Daoy (cell line): Measurements from ENCODE around the gene STX5. TPM values are rescaled to one million over a fixed set of nuclear protein-coding genes. Genes with fewer than 3 reads are reported as not detected.
"Not testable (repeated sequence)": the region's sequence is repeated elsewhere in the genome, so short reads cannot be mapped to it uniquely, and the experiment has no call there.

Experiments
- DNase-seq: peaks from one replicate; pipeline ENCODE4 v3.0.0-alpha.2; 2015; ENCODE audit warnings: low read depth
- total RNA-seq: library from RNA; depleted of rRNA; stranded (reverse); fragments of >200 nt; shearing (Covaris generic); gene quantifications from 2 replicates; pipeline ENCODE4 v1.2.3, GENCODE V29; 2014

Gene STX5
- total RNA-seq, 1 experiment from 2014 or later: 28.2 TPM

DNA sequence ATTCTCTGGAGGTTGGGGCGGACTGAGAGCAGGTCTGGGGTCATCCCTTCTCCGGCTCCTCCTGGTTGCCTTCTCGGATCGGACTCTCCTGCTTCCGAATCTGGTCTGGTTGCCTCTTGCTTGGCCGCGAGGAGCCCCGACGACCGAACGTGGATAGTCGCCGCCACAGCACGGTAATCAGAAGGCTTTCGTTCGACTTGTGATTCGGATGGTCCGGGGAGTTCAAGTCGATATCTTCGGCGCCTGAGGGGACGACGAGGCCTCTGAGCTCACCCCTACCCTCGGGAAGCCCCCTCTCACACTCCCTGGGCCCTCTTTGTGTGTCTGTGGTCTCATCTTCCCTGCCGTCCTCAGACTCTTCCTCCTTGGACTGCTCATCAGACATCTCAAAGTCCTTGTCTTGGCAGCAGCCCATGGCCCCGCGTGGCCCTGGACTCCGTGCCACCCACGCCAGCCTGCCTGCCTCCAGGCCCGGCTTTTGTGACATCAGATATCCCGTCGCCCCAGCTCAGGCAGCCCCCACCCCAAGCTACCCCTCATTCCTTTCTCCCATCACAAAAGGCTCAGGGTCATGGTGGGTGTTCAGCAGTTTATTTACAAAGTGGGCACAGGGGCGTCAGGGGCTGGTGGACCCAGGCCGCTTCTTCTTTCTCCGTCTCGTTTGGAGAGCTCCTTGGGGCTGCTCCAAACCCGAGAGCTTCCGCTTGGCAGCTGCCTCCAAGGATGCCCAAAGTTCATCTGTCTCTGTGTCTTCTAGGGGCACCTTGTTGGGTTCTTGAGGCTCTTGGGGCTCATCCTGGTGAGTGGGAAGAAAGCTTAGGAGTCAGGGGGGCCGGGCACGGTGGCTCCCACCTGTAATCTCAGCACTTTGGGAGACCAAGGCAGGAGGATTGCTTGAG lies 734 bp upstream of the STX5 start, which contains the start of gene TEX54:
Gene TEX54 (minus strand): TSS at position 506 of the 899 bp plus-strand sequence.
- DNase-seq: no peak

DNA sequence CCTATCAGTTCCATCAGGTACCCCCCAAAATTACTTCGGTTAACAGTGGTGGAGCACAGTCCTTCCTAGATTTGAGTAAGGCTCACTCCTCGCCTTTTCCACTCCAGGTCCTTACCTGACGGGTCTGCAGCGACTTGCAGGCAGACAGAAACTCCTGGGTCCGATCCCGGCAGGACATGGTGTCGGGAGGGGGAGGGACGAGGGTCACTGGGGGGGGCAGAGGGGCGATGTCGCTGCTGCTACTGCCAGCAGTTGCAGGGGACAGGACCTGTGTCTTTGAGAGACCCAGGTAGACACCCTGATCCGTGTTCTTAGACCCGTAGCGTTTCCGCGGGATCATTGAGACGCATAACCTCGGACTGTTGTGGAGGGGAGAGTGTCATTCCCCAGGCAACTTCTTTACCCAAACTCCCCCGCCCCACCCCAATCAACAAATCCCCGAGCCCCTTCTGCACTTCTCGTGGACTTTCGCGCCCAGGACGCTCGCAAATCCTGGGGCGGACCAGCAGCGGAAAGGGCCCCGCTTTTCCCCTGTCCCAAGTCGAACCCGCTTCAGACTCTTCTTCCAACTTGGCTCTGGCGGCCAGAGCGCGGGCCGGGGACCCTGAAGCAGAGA lies 839 bp downstream of the STX5 start:
- no peak for DNase-seq

DNA sequence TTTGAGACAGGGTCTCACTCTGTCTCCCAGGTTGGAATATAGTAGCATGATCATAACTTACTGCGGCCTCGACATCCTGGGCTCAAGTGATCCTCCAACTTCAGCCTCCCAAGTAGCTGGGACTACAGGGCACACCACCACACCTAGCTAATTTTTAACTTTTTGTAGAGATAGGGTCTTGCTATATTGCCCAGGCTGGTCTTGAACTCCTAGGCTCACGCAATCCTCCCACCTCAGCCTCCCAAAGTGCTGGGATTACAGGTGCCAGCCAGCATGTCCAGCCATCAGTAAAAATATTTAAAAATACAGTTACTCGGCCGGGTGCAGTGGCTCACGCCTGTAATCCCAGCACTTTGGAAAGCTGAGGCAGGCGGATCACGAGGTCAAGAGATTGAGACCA lies 3.7 kb downstream of the STX5 start:
- DNase-seq: not testable (repeated sequence)

DNA sequence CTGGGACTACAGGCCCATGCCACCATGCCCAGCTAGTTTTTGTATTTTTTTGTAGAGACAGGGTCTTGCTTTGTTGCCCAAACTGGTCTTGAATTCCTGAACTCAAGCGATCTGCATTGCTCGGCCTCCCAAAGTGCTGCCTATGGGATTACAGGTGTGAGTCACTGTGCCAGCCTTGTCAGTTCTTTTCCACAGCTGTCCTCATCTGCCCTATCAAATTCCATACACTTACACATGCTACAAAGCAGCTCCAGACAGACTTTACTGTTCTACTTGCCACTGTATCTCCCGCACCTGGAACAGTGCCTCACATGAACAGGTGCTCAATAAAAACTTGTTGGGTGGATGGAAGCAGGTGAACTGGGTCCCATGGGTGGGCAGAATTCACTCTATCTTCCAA lies 8.2 kb downstream of the STX5 start:
- no peak for DNase-seq

DNA sequence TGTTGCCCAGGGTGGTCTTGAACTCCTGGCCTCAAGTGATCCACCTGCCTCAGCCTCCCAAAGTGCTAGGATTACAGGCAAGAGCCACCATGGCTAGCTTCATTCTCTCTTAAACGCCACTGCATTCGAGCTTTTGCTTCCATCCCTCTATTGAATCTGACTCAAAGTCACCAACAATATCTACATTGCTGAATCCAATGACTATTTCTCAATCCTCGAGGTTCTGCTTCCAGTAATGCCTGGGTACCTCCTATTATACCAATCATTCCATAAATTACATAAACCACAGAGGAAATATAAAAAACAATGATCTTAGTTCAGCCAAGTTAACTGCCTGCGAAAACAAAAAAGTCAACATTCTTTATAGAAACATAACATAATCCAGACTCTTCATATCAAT lies 14.7 kb downstream of the STX5 start:
- no peak for DNase-seq

DNA sequence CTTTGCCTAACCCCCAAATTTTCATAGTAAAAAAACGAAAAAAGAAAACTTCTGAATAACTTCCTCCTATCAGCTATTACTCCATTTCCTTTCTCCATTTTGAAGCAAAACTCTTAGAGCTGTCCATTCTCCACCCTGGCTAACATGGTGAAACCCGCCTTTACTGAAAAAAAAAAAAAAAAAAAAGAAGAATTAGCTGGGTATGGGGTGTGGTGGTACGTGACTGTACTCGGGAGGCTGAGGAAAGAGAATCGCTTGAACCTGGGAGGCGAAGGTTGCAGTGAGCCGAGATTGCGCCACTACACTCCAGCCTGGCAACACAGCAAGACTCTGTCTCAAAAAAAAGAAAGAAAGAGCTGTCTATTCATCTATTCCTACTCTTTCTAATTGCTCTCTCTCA lies 15.3 kb downstream of the STX5 start:
- no peak for DNase-seq

DNA sequence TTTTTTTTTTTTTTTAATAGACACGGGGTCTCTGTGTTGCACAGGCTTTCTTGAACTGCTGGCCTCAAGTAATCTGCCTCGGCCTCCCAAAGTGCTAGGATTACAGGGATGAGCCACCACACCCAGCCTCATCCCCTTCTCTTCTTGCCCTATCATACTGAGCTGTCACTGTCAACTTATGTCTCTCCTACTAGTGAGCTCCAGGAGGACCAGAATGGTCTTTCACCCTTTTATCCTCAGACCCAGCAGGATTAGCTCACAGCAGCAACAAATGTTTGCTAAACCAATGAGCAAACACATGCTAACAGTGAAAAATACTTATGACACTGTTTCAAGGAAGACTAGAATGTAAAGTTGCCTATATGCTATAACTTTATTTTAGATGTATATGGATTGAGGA lies 20.2 kb downstream of the STX5 start:
- DNase-seq: no peak

DNA sequence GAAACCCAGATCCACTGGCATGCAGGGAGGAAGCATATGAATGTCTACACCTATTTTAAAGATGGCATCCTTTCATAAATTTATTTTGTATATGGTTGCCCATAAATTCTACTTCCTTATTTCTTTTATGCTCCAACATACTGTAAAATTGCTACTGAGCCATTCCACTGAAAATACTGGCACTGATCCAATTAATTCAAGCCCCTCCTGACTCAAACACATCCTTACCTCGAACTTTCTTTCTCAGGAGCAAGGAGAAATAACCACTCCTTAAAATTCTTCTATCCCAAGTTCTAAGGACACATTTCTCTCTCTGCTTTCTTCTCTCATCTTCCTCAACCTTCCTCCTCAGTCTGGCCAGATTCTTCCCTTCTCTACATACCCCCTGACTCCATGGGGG lies 21.1 kb downstream of the STX5 start:
- no peak for DNase-seq

DNA sequence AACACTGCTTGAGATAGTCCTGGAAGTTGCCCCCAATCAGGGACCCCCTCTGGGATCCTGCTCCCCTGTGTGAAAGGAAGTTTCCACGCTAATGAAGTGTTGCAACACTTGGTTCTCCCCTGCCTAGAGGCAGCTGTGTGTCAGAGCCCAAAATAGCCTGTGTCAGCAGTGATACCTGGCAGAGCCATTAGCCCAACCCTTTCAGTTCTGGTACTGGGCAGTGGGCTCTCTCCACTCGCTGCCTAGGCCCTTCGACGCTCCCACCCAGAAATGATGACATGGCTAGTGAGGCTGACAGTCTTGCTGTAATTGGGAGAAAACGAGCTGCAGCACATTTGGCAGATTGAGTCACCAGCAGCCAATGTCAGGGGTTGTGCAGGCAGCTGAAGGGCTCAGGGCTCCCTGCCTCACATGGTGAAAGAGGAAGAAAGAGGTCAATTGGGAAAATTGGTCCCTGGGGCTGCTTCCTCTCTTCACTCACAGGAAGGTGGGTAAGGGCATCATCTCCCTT lies 25.2 kb downstream of the STX5 start:
- DNase-seq: no peak

DNA sequence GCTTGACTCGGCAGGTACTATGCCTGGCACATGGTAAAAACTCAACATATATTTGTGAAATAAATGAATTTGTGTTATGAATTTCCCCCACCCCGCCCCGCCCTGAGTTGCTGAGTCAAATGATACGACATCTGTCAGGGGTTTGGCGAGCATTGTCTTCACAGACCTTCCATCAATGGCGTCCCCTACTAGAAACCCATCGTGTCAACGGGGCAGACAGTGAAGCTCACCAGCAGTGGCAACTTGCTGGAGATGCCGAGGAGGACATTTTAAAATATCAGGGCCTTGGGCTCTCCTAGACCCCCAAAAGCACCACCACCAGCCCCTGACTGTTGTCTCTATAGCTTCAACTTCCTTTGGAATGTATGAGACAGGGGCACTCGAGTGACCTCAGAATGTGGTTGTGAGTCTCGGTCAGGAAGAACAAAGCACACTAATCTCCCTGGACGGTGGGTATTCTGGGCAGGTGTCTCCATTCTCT lies 25.9 kb downstream of the STX5 start:
- DNase-seq: peak; percentile 25

DNA sequence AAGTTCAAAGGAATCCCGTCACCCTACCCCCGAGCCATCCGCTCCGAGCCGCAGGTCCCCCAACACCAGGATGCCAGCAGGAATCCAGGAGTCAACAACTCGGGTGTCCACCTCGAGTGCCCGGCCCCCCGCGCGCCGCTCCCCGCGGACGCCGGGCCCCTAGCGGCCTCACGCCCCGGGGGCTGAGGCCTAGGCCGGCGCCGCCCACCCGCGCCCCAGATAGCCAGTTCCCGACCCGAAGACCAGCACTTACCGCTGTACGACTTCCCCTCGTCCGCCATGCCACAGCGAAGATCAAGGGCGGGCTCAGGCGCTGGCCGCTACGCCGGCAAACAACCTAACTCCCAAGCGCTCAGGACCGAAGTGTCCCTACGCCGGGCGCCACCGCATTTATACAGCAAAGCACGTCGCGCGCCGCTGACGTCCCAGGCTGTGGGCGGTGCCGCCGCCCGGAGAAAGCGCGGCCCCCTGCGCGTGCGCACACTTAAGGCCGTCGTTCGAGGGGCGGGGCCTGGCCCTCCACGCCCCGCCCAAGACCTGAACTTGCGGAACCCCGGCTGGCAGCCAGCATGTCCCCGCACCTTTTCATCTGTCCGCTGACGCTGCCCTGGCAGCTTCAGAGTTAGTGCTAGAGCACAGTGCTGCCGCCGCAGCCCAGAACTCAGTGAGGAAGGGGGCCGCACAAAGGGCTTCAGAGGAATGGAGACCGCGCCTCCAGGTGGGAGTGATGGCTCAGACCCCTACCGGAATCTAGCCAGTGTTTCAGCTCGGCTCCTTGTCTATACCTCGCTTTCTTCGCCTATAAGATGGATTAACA lies 26.6 kb downstream of the STX5 start, which contains the start of gene NXF1:
Gene NXF1 (minus strand): TSS at position 365 of the 817 bp plus-strand sequence. CDS start 84 bp downstream, at position 281.
- DNase-seq: peak; percentile 96

DNA sequence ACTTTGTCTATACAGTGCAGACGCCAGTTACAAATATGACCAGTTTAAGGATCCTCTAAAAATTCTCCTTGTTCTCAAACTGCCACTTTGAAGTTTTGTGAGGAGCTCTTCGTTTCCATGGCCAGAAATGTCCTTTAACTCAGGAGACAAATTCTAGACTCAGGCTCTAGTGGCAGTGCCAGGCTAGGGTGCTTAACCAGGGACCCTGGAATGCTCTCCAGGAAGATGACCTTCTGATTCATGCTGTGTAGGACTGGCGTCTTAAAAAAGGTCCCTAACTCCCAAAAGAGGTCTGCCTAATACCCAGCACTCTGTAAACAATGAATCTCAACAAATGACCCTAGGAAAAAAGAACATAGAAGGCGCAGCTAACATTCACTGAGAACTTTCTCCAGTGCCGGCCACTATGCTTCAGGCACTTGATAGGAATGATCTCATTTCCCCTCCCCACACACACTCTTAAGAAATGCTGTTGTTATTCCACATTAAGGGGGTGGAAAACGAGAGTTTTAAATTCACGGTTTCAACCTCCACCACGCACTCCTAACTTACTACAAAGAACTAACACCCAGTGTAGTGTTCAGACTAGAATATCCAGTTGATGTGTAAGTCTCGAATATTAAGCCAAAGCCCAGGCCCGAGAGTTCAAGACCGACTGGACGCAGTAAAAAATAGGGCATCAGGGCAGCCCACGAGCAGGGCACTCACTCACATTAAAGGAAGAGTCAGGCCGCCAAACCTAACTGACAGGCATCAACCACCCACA lies 27.4 kb downstream of the STX5 start:
- DNase-seq: peak; percentile 22

DNA sequence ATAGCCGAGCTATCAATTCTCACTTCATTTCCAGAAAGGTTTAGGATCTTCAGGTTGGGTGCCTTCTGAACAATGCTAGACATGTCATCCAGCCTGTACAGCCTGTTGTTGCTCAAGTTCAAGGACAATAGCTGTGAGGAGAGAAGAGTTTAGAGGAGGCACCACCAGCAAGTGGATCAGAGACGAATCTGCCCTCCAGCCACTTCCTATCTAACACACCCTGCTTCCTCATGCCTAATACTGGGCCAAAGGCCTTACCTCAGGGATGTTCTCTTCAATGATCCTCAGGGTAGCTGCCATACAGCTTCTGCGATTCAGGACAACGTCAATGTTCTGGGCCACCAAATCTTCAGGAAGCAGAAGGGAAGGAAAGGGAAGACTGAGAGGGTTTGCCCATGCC lies 30.8 kb downstream of the STX5 start:
- DNase-seq: no peak

DNA sequence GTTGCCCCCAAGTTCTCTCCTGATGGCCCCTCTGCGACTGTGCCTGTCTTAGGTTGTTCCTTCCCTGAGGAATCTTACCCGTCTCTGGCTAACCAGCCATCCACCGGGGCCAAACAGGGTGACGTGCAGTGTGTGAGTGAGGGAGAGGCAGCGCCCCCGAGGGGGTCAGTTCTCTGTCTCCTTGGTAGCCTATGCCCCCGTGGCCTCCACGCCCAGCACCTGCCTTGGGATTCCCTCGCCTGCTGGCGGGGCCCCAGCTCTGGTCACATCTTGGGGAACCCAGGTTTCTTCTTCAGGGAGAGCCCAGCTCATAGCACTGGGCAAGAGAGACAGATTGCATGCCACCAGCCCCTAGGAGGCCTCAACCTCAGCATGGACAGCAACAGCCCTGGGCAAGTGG lies 32.4 kb downstream of the STX5 start:
- DNase-seq: no peak

DNA sequence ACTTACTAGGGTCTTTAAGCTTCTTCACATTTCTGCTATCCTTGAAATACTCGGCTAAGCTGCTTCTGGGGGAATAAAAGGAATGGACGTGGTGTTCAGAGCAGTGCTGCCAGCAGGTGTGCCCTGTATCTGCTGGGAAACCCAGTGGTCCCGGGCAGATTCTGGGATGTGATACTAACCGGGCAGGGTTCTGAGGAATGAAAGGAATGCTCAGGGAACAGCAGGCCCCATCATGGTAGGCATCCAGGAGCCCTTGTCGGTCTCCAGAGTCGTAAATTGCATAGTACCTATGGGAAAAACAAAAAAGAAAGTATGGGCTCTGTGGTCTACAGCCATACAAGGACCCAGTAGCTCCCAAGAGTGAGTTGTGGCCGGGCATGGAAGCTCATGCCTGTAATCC lies 35.6 kb downstream of the STX5 start:
- DNase-seq: no peak

DNA sequence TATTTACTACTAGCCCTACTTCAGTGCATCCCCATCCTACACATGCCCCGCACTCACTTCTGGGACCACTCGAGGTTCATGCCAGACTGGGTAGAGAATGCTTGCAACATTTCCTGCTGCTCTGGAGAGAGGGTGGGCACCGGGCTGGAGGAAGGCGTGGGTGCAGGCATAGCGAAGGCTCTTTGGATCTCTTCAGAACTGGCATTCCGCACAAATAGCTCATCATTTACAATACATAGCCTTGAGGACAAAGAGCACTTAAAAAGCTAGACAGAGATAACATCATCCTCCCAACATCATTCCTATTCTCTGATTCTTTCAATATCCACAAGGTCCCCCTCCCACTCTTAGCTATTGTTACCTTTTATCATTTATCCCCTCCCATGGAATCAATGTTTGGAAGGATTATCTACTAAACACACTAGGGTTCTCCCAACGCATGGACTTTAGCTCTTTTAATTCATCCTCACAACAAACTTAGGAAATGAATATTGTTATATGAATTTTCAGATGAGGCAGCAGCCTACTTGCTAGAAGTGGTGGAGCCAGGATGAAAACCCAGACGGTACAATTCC lies 37.6 kb downstream of the STX5 start:
- DNase-seq: no peak

DNA sequence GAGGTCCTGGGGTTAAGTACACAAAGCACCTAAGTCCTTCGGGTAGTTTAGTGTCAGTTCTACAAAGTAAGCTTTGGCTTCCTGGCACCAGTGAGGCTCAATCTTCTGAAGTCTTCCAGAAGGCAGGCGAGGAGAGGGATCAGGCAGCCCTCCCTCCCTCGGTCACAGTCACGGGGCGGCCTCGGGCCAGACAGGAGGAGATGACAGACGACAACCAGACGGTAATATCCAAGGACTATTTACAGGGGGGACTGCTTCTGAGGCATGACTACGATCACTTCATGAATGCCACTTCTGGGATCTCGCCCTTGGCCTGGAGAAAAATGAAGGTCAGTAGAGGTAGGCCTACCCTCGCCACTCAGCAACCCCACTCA lies 39.7 kb downstream of the STX5 start:
- DNase-seq: no peak

DNA sequence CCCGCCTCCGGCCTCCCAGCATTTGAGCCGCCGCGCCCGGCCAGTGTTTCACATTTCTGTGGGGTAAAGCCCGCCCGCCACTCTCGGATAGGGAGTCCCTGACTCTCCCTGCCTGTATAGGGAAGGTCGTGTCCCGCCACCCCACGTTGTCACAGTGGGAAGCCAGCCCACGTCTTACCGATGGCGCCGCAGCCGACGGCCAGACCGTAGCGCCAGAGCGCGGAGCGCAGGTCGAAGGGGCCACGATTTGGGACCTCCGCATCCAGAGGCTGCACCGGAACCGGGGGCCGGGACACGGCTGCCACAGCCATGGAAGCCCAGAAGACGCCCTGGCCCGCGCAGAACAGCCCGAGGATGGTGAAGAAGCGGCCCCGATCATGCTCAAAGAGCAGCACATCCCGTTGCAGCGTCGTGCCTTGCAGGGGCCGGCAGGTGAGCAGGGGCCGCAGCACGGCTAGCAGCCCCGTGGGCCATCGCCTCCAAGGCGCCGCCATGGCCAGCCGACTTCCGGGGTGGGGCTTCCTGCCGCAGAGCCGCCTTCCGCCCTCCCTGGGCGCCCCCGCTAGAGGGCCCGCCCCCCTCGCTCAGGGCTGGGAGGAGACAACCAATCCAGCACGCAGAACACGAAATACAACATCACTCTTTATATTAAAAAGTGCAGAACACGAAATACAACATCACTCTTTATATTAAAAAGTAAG lies 40.2 kb downstream of the STX5 start, which contains the start of gene TMEM223:
Gene TMEM223 (minus strand): TSS at position 506 of the 701 bp plus-strand sequence. CDS start 12 bp downstream, at position 494.
- DNase-seq: peak; percentile 88

DNA sequence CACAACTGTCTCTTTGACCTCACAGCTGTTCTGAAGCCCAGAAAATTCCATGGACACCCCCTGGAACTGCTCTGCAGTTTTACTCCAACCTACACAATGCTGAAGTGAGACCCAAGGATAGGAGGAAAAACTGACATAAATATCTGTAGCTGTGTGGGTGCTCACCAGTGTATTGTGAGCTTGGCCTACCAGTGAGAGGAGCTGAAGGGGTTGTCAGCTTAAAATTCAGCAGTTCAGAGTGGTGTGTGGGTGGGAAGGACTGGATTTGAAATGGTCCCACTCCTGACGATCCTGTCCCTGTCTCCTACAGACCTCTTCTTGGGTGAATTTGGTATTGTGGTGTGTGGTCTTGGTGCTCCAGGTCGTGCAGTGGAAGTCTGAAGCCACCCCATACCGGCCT lies 42.3 kb downstream of the STX5 start:
- DNase-seq: no peak

DNA sequence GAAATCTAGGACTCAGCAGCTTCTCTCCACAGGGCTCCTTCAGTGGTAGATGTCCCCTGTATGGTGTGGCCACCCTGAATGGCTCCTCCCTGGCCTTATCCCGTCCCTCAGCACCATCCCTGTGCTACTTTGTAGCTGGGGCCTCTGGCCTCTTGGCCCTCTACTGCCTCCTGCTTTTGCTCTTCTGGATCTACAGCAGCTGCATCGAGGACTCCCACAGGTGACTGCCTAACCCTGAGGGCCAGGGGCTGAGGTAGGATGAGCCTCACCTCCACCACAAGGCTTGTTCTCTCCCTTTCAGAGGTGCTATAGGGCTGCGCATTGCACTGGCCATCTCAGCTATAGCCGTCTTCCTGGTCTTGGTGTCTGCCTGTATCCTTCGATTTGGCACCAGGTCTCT lies 42.9 kb downstream of the STX5 start:
- DNase-seq: no peak
